HG03571 (cell line): Measurements from ENCODE around the gene GPR108.
"Not testable (repeated sequence)": the region's sequence is repeated elsewhere in the genome, so short reads cannot be mapped to it uniquely, and the experiment has no call there.

Experiments used
- ATAC-seq: cut with Tn5 transposase; IDR thresholded peaks from one replicate; pipeline ENCODE4 v1.9.1; 2021; ENCODE audit not compliant: unreplicated experiment

The GPR108 gene

GRCh38 chr19:6761053-6761676, 23.8 kb upstream of the GPR108 start:
- ATAC-seq = no peak

- no peak for ATAC-seq
Observed at GRCh38 chr19:6760606-6761005, 23.2 kb upstream of the GPR108 start.

- ATAC-seq = no peak
Observed at GRCh38 chr19:6754653-6755463, 17.5 kb upstream of the GPR108 start.

- no peak for ATAC-seq
Observed at GRCh38 chr19:6754136-6754535, 16.8 kb upstream of the GPR108 start.

- ATAC-seq = peak; percentile 61
Observed at GRCh38 chr19:6753178-6754031, 16.0 kb upstream of the GPR108 start.

GRCh38 chr19:6752256-6753177, 15.1 kb upstream of the GPR108 start:
- ATAC-seq = no peak

GRCh38 chr19:6751189-6751588, 13.8 kb upstream of the GPR108 start:
- no peak for ATAC-seq

GRCh38 chr19:6750062-6750461, 12.7 kb upstream of the GPR108 start:
- no peak for ATAC-seq

- ATAC-seq = not testable (repeated sequence)
Observed at GRCh38 chr19:6748543-6748942, 11.2 kb upstream of the GPR108 start.

- ATAC-seq = no peak
Observed at GRCh38 chr19:6745965-6746364, 8.6 kb upstream of the GPR108 start.

GRCh38 chr19:6744381-6745301, 7.3 kb upstream of the GPR108 start:
- no peak for ATAC-seq

- ATAC-seq = no peak
Observed at GRCh38 chr19:6743714-6744380, 6.5 kb upstream of the GPR108 start.

GRCh38 chr19:6743066-6743465, 5.7 kb upstream of the GPR108 start:
- ATAC-seq = no peak

- ATAC-seq = no peak
Observed at GRCh38 chr19:6740589-6741343, 3.4 kb upstream of the GPR108 start.

- ATAC-seq = no peak
Observed at GRCh38 chr19:6739883-6740588, 2.7 kb upstream of the GPR108 start.

- no peak for ATAC-seq
Observed at GRCh38 chr19:6739390-6739882, 2.1 kb upstream of the GPR108 start, which contains the start of gene TRIP10. TRIP10 (plus strand) TSS chr19:6739680; CDS start chr19:6739762, 82 bp downstream.

GRCh38 chr19:6738787-6739389, 1.5 kb upstream of the GPR108 start:
- no peak for ATAC-seq
